CD4-positive, CD25-positive, alpha-beta regulatory T cell (primary cell): ENCODE data around the gene UGCG. TPM values are rescaled to one million over a fixed set of nuclear protein-coding genes. Genes with fewer than 3 reads are reported as not detected.
"Not testable (repeated sequence)": the region's sequence is repeated elsewhere in the genome, so short reads cannot be mapped to it uniquely, and the experiment has no call there.

Experiments
- ATAC-seq, 2 donors: fragments of 150-1000 bp; cut with Tn5 transposase; one replicate each; pipeline ENCODE4 v1.10.0; 2021; ENCODE audit warnings: low read depth in 2 of 2, moderate number of reproducible peaks in 2 of 2, moderate library complexity in 1 of 2
- DNase-seq, 3 donors: peaks; one replicate each; pipeline versions ENCODE4 v3.0.0 to v3.0.0-alpha.2; 2012 to 2022; ENCODE audit warnings: mixed read lengths in 1 of 3
- H3K27ac ChIP-seq: one replicate; pipeline ENCODE4 v1.7.0; 2013; ENCODE audit warnings: mild to moderate bottlenecking, low read length; ENCODE audit not compliant: insufficient read depth, poor library complexity, severe bottlenecking
- H3K27me3 ChIP-seq: one replicate; pipeline ENCODE4 v1.7.0; 2013; ENCODE audit warnings: low read length; ENCODE audit not compliant: control insufficient read depth, insufficient read depth
- H3K36me3 ChIP-seq: one replicate; pipeline ENCODE4 v1.7.0; 2013; ENCODE audit warnings: mild to moderate bottlenecking, low read length, moderate library complexity; ENCODE audit not compliant: control insufficient read depth, insufficient read depth
- H3K4me1 ChIP-seq: 2 replicates; pipeline ENCODE4 v1.7.0; 2013; ENCODE audit warnings: mild to moderate bottlenecking, low read length; ENCODE audit not compliant: insufficient read depth, control insufficient read depth, poor library complexity, severe bottlenecking
- H3K4me3 ChIP-seq: one replicate; pipeline ENCODE4 v1.7.0; 2013; ENCODE audit warnings: low read depth, mild to moderate bottlenecking, low read length, moderate library complexity
- H3K9me3 ChIP-seq, 2 experiments: 1 replicate in 1 of 2; 2 replicates in 1 of 2; pipeline ENCODE4 v1.7.0; 2013; ENCODE audit warnings: low read length in 2 of 2, mild to moderate bottlenecking in 1 of 2, moderate library complexity in 1 of 2; ENCODE audit not compliant: control insufficient read depth in 2 of 2
- H3K27ac Mint-ChIP-seq, 3 donors: one replicate each; pipeline ENCODE4 v1.8.0; 2020 to 2022; ENCODE audit warnings: mild to moderate bottlenecking in 3 of 3, mixed read lengths in 3 of 3, moderate library complexity in 2 of 3
- H3K27me3 Mint-ChIP-seq: one replicate; pipeline ENCODE4 v1.8.0; 2022; ENCODE audit warnings: mild to moderate bottlenecking, mixed read lengths
- H3K36me3 Mint-ChIP-seq: one replicate; pipeline ENCODE4 v1.8.0; 2020; ENCODE audit warnings: mixed read lengths
- H3K4me1 Mint-ChIP-seq, 4 donors: one replicate each; pipeline ENCODE4 v1.8.0; 2020 to 2022; ENCODE audit warnings: mixed read lengths in 4 of 4, mild to moderate bottlenecking in 1 of 4
- H3K4me3 Mint-ChIP-seq, 4 donors: one replicate each; pipeline ENCODE4 v1.8.0; 2020 to 2022; ENCODE audit warnings: mild to moderate bottlenecking in 4 of 4, mixed read lengths in 4 of 4, moderate library complexity in 3 of 4
- H3K9me3 Mint-ChIP-seq, 7 donors: one replicate each; pipeline ENCODE4 v1.8.0; 2020 to 2022; ENCODE audit warnings: mixed read lengths in 7 of 7, mild to moderate bottlenecking in 3 of 7, moderate library complexity in 2 of 7
- polyA plus RNA-seq, 4 donors: library from polyadenylated mRNA; unstranded; fragments of 300-500 nt; fragmentation: Illumina TruSeq; gene quantifications; one replicate each; pipeline ENCODE4 v1.2.3, GENCODE V29; 2021
- total RNA-seq: library from RNA; stranded (reverse); gene quantifications from one replicate; pipeline ENCODE4 v1.2.3, GENCODE V29; 2022

The UGCG gene
- total and polyA plus RNA-seq, 5 donors from 2014 or later = 17.1 to 39.6 (median 22.4) TPM

GRCh38 chr9:111902391-111903139 is 6.0 kb downstream of the UGCG start:
- H3K27ac Mint-ChIP-seq = peak overlapping the region in 1 of 3 donors; percentile 60

GRCh38 chr9:111903535-111903934 is 6.9 kb downstream of the UGCG start:
- Mint-ChIP-seq H3K4me1 (peaks cover 44 to 51% (median 46%) of the 10 kb centered on the region in 4 donors), H3K27ac (peak overlapping the region; percentile 8 to 91 (median 86)), H3K36me3 (peaks cover 12% of the 10 kb centered on the region), H3K4me3 (peak overlapping the region in 3 of 4 donors; percentile 30 to 71 (median 51))
- H3K9me3 Mint-ChIP-seq, H3K9me3 ChIP-seq, H3K27me3 Mint-ChIP-seq, DNase-seq, H3K4me3 ChIP-seq, H3K27ac ChIP-seq, ATAC-seq, H3K36me3 ChIP-seq, H3K27me3 ChIP-seq: not testable (repeated sequence)
- H3K4me1 ChIP-seq = peaks cover 68% of the 10 kb centered on the region

More at GRCh38 chr9:111902391-111903139, 6.0 kb downstream of the UGCG start:
- peaks cover 3% of the 10 kb centered on the region for H3K36me3 ChIP-seq
- ATAC-seq = no peak
- no peak for DNase-seq
- no peaks in the 10 kb centered on the region for H3K27me3 ChIP-seq
- H3K27ac ChIP-seq = no peak overlapping the region
- H3K4me3 Mint-ChIP-seq = peak overlapping the region in 1 of 4 donors; percentile 47
- no peaks in the 10 kb centered on the region for H3K9me3 ChIP-seq
- no peaks in the 10 kb centered on the region for H3K27me3 Mint-ChIP-seq
- H3K9me3 Mint-ChIP-seq = no peaks in the 10 kb centered on the region
- peak overlapping the region; percentile 42 for H3K4me3 ChIP-seq
- H3K36me3 Mint-ChIP-seq = peaks cover 12% of the 10 kb centered on the region
- H3K4me1 Mint-ChIP-seq = peaks cover 36 to 41% (median 38%) of the 10 kb centered on the region in 4 donors
- H3K4me1 ChIP-seq = peaks cover 59% of the 10 kb centered on the region

- no peaks in the 10 kb centered on the region for H3K9me3 ChIP-seq
- Mint-ChIP-seq H3K36me3 (peaks cover 12% of the 10 kb centered on the region), H3K4me1 (peaks cover 45 to 56% (median 50%) of the 10 kb centered on the region in 4 donors), H3K4me3 (peak overlapping the region in 3 of 4 donors; percentile 30 to 71 (median 51)), H3K9me3 (no peaks in the 10 kb centered on the region), H3K27ac (peak overlapping the region; percentile 8 to 91 (median 86)), H3K27me3 (no peaks in the 10 kb centered on the region)
- DNase-seq (no peak), ATAC-seq (no peak)
- no peaks in the 10 kb centered on the region for H3K27me3 ChIP-seq
- no peak overlapping the region for H3K27ac ChIP-seq
- peaks cover 3% of the 10 kb centered on the region for H3K36me3 ChIP-seq
- H3K4me1 ChIP-seq = peaks cover 68% of the 10 kb centered on the region
- peak overlapping the region; percentile 6 for H3K4me3 ChIP-seq
Observed at GRCh38 chr9:111904026-111904425, 7.4 kb downstream of the UGCG start.

- H3K4me1 ChIP-seq = peaks cover 72% of the 10 kb centered on the region
- Mint-ChIP-seq H3K4me3 (peak overlapping the region in 3 of 4 donors; percentile 30 to 74 (median 71)), H3K4me1 (peaks cover 42 to 64% (median 55%) of the 10 kb centered on the region in 4 donors), H3K27me3 (no peaks in the 10 kb centered on the region), H3K36me3 (peaks cover 12% of the 10 kb centered on the region), H3K27ac (peak overlapping the region in 1 of 3 donors; percentile 68), H3K9me3 (no peaks in the 10 kb centered on the region)
- no peak for ATAC-seq
- H3K9me3 ChIP-seq = no peaks in the 10 kb centered on the region
- H3K27me3 ChIP-seq = no peaks in the 10 kb centered on the region
- no peak overlapping the region for H3K27ac ChIP-seq
- DNase-seq = no peak
- H3K36me3 ChIP-seq = peaks cover 3% of the 10 kb centered on the region
- no peak overlapping the region for H3K4me3 ChIP-seq
Observed at GRCh38 chr9:111904891-111905291, 8.3 kb downstream of the UGCG start.

GRCh38 chr9:111907147-111907546 is 10.5 kb downstream of the UGCG start:
- ATAC-seq (no peak), DNase-seq (no peak)
- no peaks in the 10 kb centered on the region for H3K9me3 ChIP-seq
- H3K4me3 ChIP-seq = no peak overlapping the region
- no peak overlapping the region for H3K27ac ChIP-seq
- H3K36me3 ChIP-seq = peaks cover 6% of the 10 kb centered on the region
- Mint-ChIP-seq H3K9me3 (no peaks in the 10 kb centered on the region), H3K27ac (peak overlapping the region; percentile 24 to 78 (median 57)), H3K36me3 (peaks cover 12% of the 10 kb centered on the region), H3K4me1 (peaks cover 52 to 85% (median 73%) of the 10 kb centered on the region in 4 donors), H3K27me3 (no peaks in the 10 kb centered on the region), H3K4me3 (peak overlapping the region; percentile 40 to 75 (median 63))
- peaks cover 62% of the 10 kb centered on the region for H3K4me1 ChIP-seq
- no peaks in the 10 kb centered on the region for H3K27me3 ChIP-seq

- Mint-ChIP-seq H3K27ac (peak overlapping the region; percentile 38 to 73 (median 50)), H3K9me3 (no peaks in the 10 kb centered on the region), H3K27me3 (no peaks in the 10 kb centered on the region), H3K4me1 (peaks cover 50 to 97% (median 83%) of the 10 kb centered on the region in 4 donors), H3K36me3 (peaks cover 12% of the 10 kb centered on the region), H3K4me3 (peak overlapping the region; percentile 49 to 71 (median 60))
- Histone ChIP-seq H3K4me3 (peak overlapping the region; percentile 62), H3K36me3 (peaks cover 6% of the 10 kb centered on the region), H3K27me3 (no peaks in the 10 kb centered on the region), H3K9me3 (no peaks in the 10 kb centered on the region), H3K27ac (no peak overlapping the region), H3K4me1 (peaks cover 72% of the 10 kb centered on the region)
- DNase-seq (no peak), ATAC-seq (peak in 1 of 2 donors; percentile 31)
Observed at GRCh38 chr9:111909444-111909843, 12.8 kb downstream of the UGCG start.

- peak overlapping the region; percentile 38 to 73 (median 50) for H3K27ac Mint-ChIP-seq
Observed at GRCh38 chr9:111910428-111910827, 13.8 kb downstream of the UGCG start.

More at GRCh38 chr9:111910428-111910827, 13.8 kb downstream of the UGCG start:
- peaks cover 6% of the 10 kb centered on the region for H3K36me3 ChIP-seq
- H3K27me3 Mint-ChIP-seq = no peaks in the 10 kb centered on the region
- H3K9me3 ChIP-seq = no peaks in the 10 kb centered on the region
- H3K27me3 ChIP-seq = no peaks in the 10 kb centered on the region
- H3K4me3 ChIP-seq = peak overlapping the region; percentile 62
- peaks cover 77% of the 10 kb centered on the region for H3K4me1 ChIP-seq
- H3K4me3 Mint-ChIP-seq = peak overlapping the region in 3 of 4 donors; percentile 55 to 71 (median 66)
- H3K4me1 Mint-ChIP-seq = peaks cover 53 to 99% (median 86%) of the 10 kb centered on the region in 4 donors
- H3K9me3 Mint-ChIP-seq = no peaks in the 10 kb centered on the region
- no peak for ATAC-seq
- H3K27ac ChIP-seq = no peak overlapping the region
- H3K36me3 Mint-ChIP-seq = peaks cover 18% of the 10 kb centered on the region
- DNase-seq = peak in 1 of 3 donors; percentile 39
